Heart left ventricle (tissue), 13 donors: Measurements from ENCODE around the gene TEX13B.

Experiments
- CTCF ChIP-seq, 12 donors: fragments of 200-600 bp; sonication (generic) in 4 of 12; IDR thresholded peaks; one replicate each; pipeline versions ENCODE4 v1.5.0 to v1.8.0; 2018 to 2022; ENCODE audit warnings: antibody characterized with exemption in 12 of 12, mild to moderate bottlenecking in 5 of 12
- POLR2A ChIP-seq, 2 donors: fragments of 450-650 bp; IDR thresholded peaks; one replicate each; pipeline ENCODE4 v1.6.1; 2017; ENCODE audit warnings: antibody characterized with exemption in 2 of 2, mild to moderate bottlenecking in 2 of 2, moderate library complexity in 2 of 2
- donor health status: ischemic (EF 13 %, LVEDD 7.1; RV severe dilation, severe dysfunction).
- donor health status: DM: no; HTN: yes; CAD: no.
- donor health status: DM: no; HTN: no; CAD: no.
- donor health status: ischemic (EF 25% LVEDD 6.9; RV normal size, moderate dysfunction).
- donor health status: ischemic (EF 25% LVEDD 5.7; RV mildly dilated, moderate dysfunction).
- donor health status: ischemic (EF 35%, LVEDD 5.7; RV mildly dilated, moderate dysfunction).
- donor health status: nonischemic (EF 11% LVEDD 7.7; RV severe dilation, severe dysfunction).
- donor health status: DM: yes; HTN: yes; CAD: no.
- donor health status: PGD.
- donor health status: ischemic (EF 29% LVEDD 5.4; RV normal size, mild dysfunction).
- donor health status: nonischemic (EF 23%, LVEDD 6.1; RV moderate dilation, normal function).

DNA sequence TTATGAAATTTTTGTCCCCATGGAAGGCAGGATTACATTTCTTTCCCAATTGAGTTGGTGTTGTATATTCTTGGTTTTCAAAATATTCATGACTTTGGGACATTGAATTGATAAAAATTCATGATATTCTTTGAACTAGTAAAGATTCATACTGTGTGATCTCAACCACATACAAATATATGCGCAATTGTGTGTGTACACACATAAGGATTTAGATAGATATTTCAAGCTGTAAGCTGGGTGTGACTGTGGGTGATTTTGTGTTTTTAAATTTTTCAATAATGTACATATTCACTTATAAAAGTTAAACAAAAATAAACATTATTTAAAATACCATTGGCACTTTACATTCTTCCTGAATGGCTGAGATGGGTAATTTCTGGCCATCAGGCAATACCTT lies 43.2 kb upstream of the TEX13B start:
- TF ChIP-seq CTCF (IDR thresholded peaks at IDR 0.05) = no peak
- no peak for TF ChIP-seq POLR2A (IDR thresholded peaks at IDR 0.05)
